Esophagus squamous epithelium (tissue), 4 donors: ENCODE data around the gene HDGFL2.

Experiments used
- CTCF ChIP-seq, 6 experiments: fragments of 450-650 bp in 4 of 6; fragments of 200-600 bp in 2 of 6; sonication (generic) in 2 of 6; IDR thresholded peaks; one replicate each; pipeline ENCODE4 v1.5.1; 2016 to 2019; ENCODE audit warnings: antibody characterized with exemption in 6 of 6, mild to moderate bottlenecking in 4 of 6, moderate library complexity in 4 of 6
- POLR2A ChIP-seq, 4 donors: fragments of 450-650 bp; IDR thresholded peaks; one replicate each; pipeline ENCODE4 v1.6.1; 2017; ENCODE audit warnings: antibody characterized with exemption in 4 of 4, mild to moderate bottlenecking in 4 of 4, moderate library complexity in 3 of 4

- TF ChIP-seq POLR2A (IDR thresholded peaks at IDR 0.05) (no peak), CTCF (IDR thresholded peaks at IDR 0.05) (no peak)
Observed at GRCh38 chr19:4506449-4507149, 34.5 kb downstream of the HDGFL2 start.
